Keratinocyte (primary cell): ENCODE data around the gene EXT2. TPM values are rescaled to one million over a fixed set of nuclear protein-coding genes. Genes with fewer than 3 reads are reported as not detected.

Experiments used
- DNase-seq: peaks from one replicate; pipeline ENCODE4 v3.0.0-alpha.2; 2011; ENCODE audit warnings: low read depth, missing footprints, low spot score
- FAIRE-seq: peaks from 2 replicates; lab custom pipeline; 2011; peaks lifted over from hg19 to GRCh38; lab: Jason Lieb, UNC
- H2AFZ ChIP-seq: 2 replicates; pipeline ENCODE4 v1.6.0; 2012; ENCODE audit warnings: low read length, control low read depth, inconsistent platforms; ENCODE audit not compliant: control insufficient read depth
- H3K27ac ChIP-seq: 2 replicates; pipeline ENCODE4 v1.5.1; 2011; ENCODE audit warnings: low read length; ENCODE audit not compliant: control insufficient read depth, insufficient read depth
- H3K27me3 ChIP-seq: 3 replicates; pipeline ENCODE4 v1.6.0; 2011; ENCODE audit warnings: low read length; ENCODE audit not compliant: control insufficient read depth, insufficient read depth; ENCODE audit errors: extremely low read depth
- H3K36me3 ChIP-seq, 2 experiments: 2 replicates in 1 of 2; 3 replicates in 1 of 2; pipeline ENCODE4 v1.5.1; 2011; ENCODE audit warnings: low read length in 2 of 2, mild to moderate bottlenecking in 1 of 2; ENCODE audit not compliant: control insufficient read depth in 2 of 2, insufficient read depth in 2 of 2; ENCODE audit errors: extremely low read depth in 1 of 2
- H3K4me1 ChIP-seq: 3 replicates; pipeline ENCODE4 v1.5.1; 2011; ENCODE audit warnings: low read length; ENCODE audit not compliant: control insufficient read depth, insufficient read depth; ENCODE audit errors: extremely low read depth
- H3K4me2 ChIP-seq: 3 replicates; pipeline ENCODE4 v1.6.0; 2011; ENCODE audit warnings: low read depth, low read length; ENCODE audit not compliant: control insufficient read depth, insufficient read depth; ENCODE audit errors: extremely low read depth
- H3K4me3 ChIP-seq, 3 experiments: fragments of 200-600 bp in 1 of 3; sonication (generic) in 1 of 3; 2 replicates in 2 of 3; 3 replicates in 1 of 3; pipeline ENCODE4 v1.5.1; 2011 to 2016; ENCODE audit warnings: low read length in 3 of 3, mild to moderate bottlenecking in 3 of 3, control low read depth in 2 of 3, inconsistent platforms in 1 of 3, low read depth in 1 of 3, mixed read lengths in 1 of 3, mixed run types in 1 of 3, moderate library complexity in 1 of 3; ENCODE audit not compliant: control insufficient read depth in 2 of 3, insufficient read depth in 2 of 3; ENCODE audit errors: extremely low read depth in 1 of 3
- H3K79me2 ChIP-seq: 2 replicates; pipeline ENCODE4 v1.6.0; 2012; ENCODE audit warnings: low read length; ENCODE audit not compliant: control insufficient read depth, insufficient read depth
- H3K9ac ChIP-seq: 3 replicates; pipeline ENCODE4 v1.6.0; 2011; ENCODE audit warnings: low read length; ENCODE audit not compliant: control insufficient read depth, insufficient read depth; ENCODE audit errors: extremely low read depth
- H3K9me1 ChIP-seq: 3 replicates; pipeline ENCODE4 v1.6.0; 2011; ENCODE audit warnings: low read length; ENCODE audit not compliant: control insufficient read depth, insufficient read depth; ENCODE audit errors: extremely low read depth
- H3K9me3 ChIP-seq: 2 replicates; pipeline ENCODE4 v1.5.1; 2012; ENCODE audit warnings: low read depth, low read length; ENCODE audit not compliant: control insufficient read depth
- H4K20me1 ChIP-seq: 3 replicates; pipeline ENCODE4 v1.6.0; 2011; ENCODE audit warnings: low read length; ENCODE audit not compliant: control insufficient read depth, insufficient read depth; ENCODE audit errors: extremely low read depth
- CTCF ChIP-seq, 3 experiments: IDR thresholded peaks in 1 of 3; conservative IDR thresholded peaks in 1 of 3; optimal IDR thresholded peaks in 1 of 3; 2 replicates in 2 of 3; 3 replicates in 1 of 3; pipeline versions ENCODE3 to v1.5.1; 2011; ENCODE audit warnings: low read length in 3 of 3, mild to moderate bottlenecking in 3 of 3, moderate library complexity in 2 of 3, control low read depth in 1 of 3, inconsistent platforms in 1 of 3; ENCODE audit not compliant: insufficient read depth in 2 of 3; ENCODE audit errors: extremely low read depth in 1 of 3
- EZH2 ChIP-seq: IDR thresholded peaks from one replicate; pipeline ENCODE4 v1.6.1; 2012; ENCODE audit warnings: inconsistent platforms, mild to moderate bottlenecking, low read length, moderate library complexity
- dilution Hi-C: fragments of 300-500 bp; cut with MboI; formaldehyde crosslinking; loops from one replicate; pipeline ENCODE4 v1.7.0; 2020; ENCODE audit warnings: low sequenced_read_pairs; ENCODE audit not compliant: extremely low pct_ligation_motif_present
- polyA plus RNA-seq, 5 experiments: library from polyadenylated mRNA; depleted of rRNA in 3 of 5; stranded (reverse) in 3 of 5; stranded (forward) in 1 of 5; unstranded in 1 of 5; fragments of >200 nt; gene quantifications; 1 replicate in 1 of 5; 2 replicates in 3 of 5; 3 replicates in 1 of 5; pipeline versions ENCODE4 v1.2.1 to v1.2.3, GENCODE V29; 2011 to 2012; ENCODE audit warnings: missing spikeins in 2 of 5, low read depth in 1 of 5, low replicate concordance in 1 of 5

The EXT2 gene
- polyA plus RNA-seq, 1 donor (not counting 4 experiments of a cell fraction or from before 2014, with no cell fraction given) = 148 TPM

DNA sequence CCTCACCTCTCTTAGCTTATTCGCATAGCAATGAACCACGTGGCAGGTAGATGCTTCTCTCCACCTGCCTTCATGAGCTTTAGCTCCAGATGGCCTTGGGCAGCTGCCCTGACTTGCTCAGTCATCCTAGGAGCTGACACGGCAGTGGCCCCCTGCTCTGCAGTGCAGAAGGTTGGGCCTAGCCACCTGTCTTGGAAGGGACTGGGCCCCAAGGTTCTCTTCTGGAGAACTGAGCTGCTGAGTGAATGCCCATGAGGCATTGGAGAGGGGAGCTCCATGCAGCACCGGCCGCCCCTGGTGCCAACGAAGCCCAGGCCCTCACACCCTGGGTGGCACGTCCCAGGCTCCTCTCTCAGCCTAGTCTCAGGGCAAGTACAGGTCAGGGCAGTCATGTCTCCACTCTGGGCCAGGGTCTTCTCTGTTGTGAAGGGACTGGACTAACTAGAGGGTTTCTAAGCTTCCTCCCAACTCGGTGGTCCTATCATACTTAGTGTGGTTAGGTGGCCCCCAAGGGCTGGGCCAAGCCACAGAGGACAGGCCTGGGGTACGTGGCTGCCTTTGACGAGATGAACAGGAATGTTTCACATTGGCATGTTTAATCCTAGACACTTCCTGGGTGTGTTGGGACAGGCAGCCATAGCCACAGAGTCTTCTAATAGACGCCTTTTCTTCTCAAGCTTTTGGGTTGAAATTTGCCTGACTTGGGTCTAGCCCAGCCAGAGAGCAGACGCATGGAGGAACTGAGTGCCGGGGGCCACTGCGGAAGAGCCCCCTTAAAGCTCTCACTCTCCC, 166.5 kb downstream of the EXT2 start:
- H3K4me1 ChIP-seq = peaks cover 11% of the 10 kb centered on the region
- FAIRE-seq = no peak

DNA sequence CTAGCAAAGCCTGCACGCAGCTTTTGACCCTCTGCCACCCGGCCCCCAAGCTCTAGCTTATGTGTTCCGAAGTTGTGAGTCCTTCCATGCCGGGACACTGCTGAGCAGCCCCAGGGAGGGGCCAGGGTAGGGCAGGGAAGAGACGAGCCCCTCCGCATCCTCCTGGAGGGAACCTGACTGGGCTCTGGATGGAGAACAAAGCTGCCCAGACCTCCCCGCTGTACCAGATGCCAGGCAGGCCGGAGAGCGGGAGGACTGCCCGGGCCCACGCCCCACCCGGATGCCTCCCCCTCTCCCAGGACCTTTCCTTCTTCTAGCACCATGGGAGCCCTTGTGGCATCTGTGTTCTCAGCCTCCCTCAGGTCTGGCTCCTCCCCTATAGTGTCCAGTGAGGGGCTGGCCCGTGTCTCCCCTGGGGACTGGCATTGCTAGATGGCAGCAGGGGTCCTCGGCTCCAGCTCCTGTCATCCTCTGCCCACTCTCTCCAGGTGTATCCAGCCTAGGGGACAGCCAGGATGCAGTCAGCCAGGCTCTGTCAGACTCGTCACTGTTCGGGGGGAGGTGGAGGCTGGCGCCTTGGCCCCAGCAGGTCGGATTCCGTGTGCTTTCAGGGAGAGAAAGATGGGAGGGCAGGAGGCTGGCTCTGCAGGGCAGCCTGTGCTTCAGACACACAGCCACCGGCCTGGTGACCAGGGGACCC, 168.4 kb downstream of the EXT2 start:
- DNase-seq (no peak), FAIRE-seq (no peak)
- no peak overlapping the region for H3K4me2 ChIP-seq
- dilution Hi-C loops = no loop called here
- H3K9me3 ChIP-seq = no peaks in the 10 kb centered on the region
- no peaks in the 10 kb centered on the region for H3K9me1 ChIP-seq
- H3K36me3 ChIP-seq = no peaks in the 10 kb centered on the region
- H2AFZ ChIP-seq = no peak overlapping the region
- TF ChIP-seq EZH2 = no peak
- no peak for TF ChIP-seq CTCF (optimal IDR thresholded peaks at IDR 0.05 in 1 of 3, IDR thresholded peaks at IDR 0.05 in 1 of 3, conservative IDR thresholded peaks at IDR 0.05 in 1 of 3; ENCODE audit: extremely low read depth in 1 of 3, insufficient read depth in 2 of 3, low read length in 3 of 3)
- H3K4me3 ChIP-seq = no peak overlapping the region
- H3K27me3 ChIP-seq = peaks cover 2% of the 10 kb centered on the region
- H3K27ac ChIP-seq = no peak overlapping the region
- no peak overlapping the region for H3K9ac ChIP-seq
- no peaks in the 10 kb centered on the region for H3K79me2 ChIP-seq
- peaks cover 11% of the 10 kb centered on the region for H3K4me1 ChIP-seq
- H4K20me1 ChIP-seq = no peaks in the 10 kb centered on the region

More for the DNA sequence above, 166.5 kb downstream of the EXT2 start:
- Histone ChIP-seq H3K27ac (no peak overlapping the region), H2AFZ (no peak overlapping the region), H3K4me2 (peak overlapping the region; percentile 27), H3K36me3 (no peaks in the 10 kb centered on the region), H3K79me2 (no peaks in the 10 kb centered on the region), H3K9ac (no peak overlapping the region), H4K20me1 (no peaks in the 10 kb centered on the region), H3K9me3 (no peaks in the 10 kb centered on the region), H3K9me1 (no peaks in the 10 kb centered on the region), H3K4me3 (no peak overlapping the region), H3K27me3 (peaks cover 2% of the 10 kb centered on the region)
- dilution Hi-C loops = no loop called here
- no peak for DNase-seq
- no peak for TF ChIP-seq EZH2
- no peak for TF ChIP-seq CTCF (optimal IDR thresholded peaks at IDR 0.05 in 1 of 3, IDR thresholded peaks at IDR 0.05 in 1 of 3, conservative IDR thresholded peaks at IDR 0.05 in 1 of 3; ENCODE audit: extremely low read depth in 1 of 3, insufficient read depth in 2 of 3, low read length in 3 of 3)
